Stomach (tissue), 19 donors: ENCODE measurements around the gene DCUN1D4. TPM values are rescaled to one million over a fixed set of nuclear protein-coding genes. Genes with fewer than 3 reads are reported as not detected.

Source experiments
- DNase-seq, 2 donors: peaks; one replicate each; pipeline versions ENCODE4 v3.0.0 to v3.0.0-alpha.2; 2013 to 2019
- H3K27ac ChIP-seq, 5 donors: fragments of 200-600 bp in 4 of 5; sonication (generic) in 4 of 5; one replicate each; pipeline ENCODE4 v1.5.1; 2013 to 2019; ENCODE audit warnings: mild to moderate bottlenecking in 1 of 5, moderate library complexity in 1 of 5
- H3K27me3 ChIP-seq, 3 donors: fragments of 200-600 bp; sonication (generic); one replicate each; pipeline ENCODE4 v1.5.1; 2017 to 2019; ENCODE audit warnings: mixed run types in 1 of 3
- H3K36me3 ChIP-seq, 4 donors: fragments of 200-600 bp; sonication (generic); 1 replicate in 3 of 4; 2 replicates in 1 of 4; pipeline ENCODE4 v1.5.1; 2016 to 2019
- H3K4me1 ChIP-seq, 4 donors: fragments of 200-600 bp; sonication (generic); one replicate each; pipeline ENCODE4 v1.5.1; 2016 to 2019
- H3K4me3 ChIP-seq, 4 donors: fragments of 200-600 bp; sonication (generic) in 3 of 4; one replicate each; pipeline ENCODE4 v1.5.1; 2016 to 2019; ENCODE audit warnings: mild to moderate bottlenecking in 1 of 4
- H3K9me3 ChIP-seq, 4 donors: fragments of 200-600 bp; sonication (generic); one replicate each; pipeline ENCODE4 v1.5.1; 2016 to 2019
- EP300 ChIP-seq: sonication (generic); formaldehyde crosslinking; IDR thresholded peaks from one replicate; pipeline ENCODE4 v1.6.1; 2017; ENCODE audit warnings: antibody characterized with exemption
- POLR2A ChIP-seq, 4 donors: fragments of 450-650 bp; IDR thresholded peaks; one replicate each; pipeline ENCODE4 v1.6.1; 2016; ENCODE audit warnings: antibody characterized with exemption in 4 of 4, control low read depth in 2 of 4, mild to moderate bottlenecking in 1 of 4, moderate library complexity in 1 of 4
- POLR2AphosphoS5 ChIP-seq, 3 donors: sonication (generic); formaldehyde crosslinking; IDR thresholded peaks; one replicate each; pipeline ENCODE4 v1.6.1; 2016; ENCODE audit warnings: antibody characterized with exemption in 3 of 3
- WGBS, 5 donors: extraction: QIAGEN DNeasy Blood & Tissue Kit in 3 of 5; methylation state at CpG; one replicate each; pipeline versions ENCODE4 v1.1.5 to v1.1.7; 2013 to 2018; 5-methylcytosine and 5-hydroxymethylcytosine counted together
- intact Hi-C: fragments of 100-400 bp; cut with DNase I; formaldehyde crosslinking; loops from one replicate; pipeline ENCODE4 v1.15.1; 2023; ENCODE audit warnings: low total_unique reads
- long read RNA-seq, 10 donors: transcript quantifications; one replicate each; lab custom pipeline, GENCODE V29; 2026
- polyA plus RNA-seq, 3 donors: library from polyadenylated mRNA; stranded (reverse); fragments of 200-250 nt; gene quantifications; one replicate each; pipeline ENCODE4 v1.2.3, GENCODE V29; 2013
- total RNA-seq, 5 donors: library from RNA; depleted of rRNA; stranded (reverse); fragments of >200 nt; gene quantifications; one replicate each; pipeline versions ENCODE4 v1.1.0 to v1.2.3, GENCODE V29; 2014 to 2016
- TF ChIP-seq, protein P1 (sequence below), 7 experiments: fragments of 450-650 bp in 4 of 7; fragments of 200-600 bp in 3 of 7; sonication (generic) in 3 of 7; IDR thresholded peaks; one replicate each; pipeline ENCODE4 v1.5.1; 2016 to 2019; ENCODE audit warnings: antibody characterized with exemption in 7 of 7, control low read depth in 2 of 7, mild to moderate bottlenecking in 1 of 7
- donor health status: healthy with polysubstance abuse.
- donor health status: Bipolar disorder and iron deficiency.
- donor health status: healthy.

DCUN1D4 gene
- 10 to 100 TPM in 4 of 5 donors, 1 to 10 TPM in 1; 5.8 to 84.6 (median 51.4) TPM for total RNA-seq
- 10 to 100 TPM in 2 of 3 donors, 1 to 10 TPM in 1; 9.7 to 13.9 (median 12.7) TPM for polyA plus RNA-seq
- long read RNA-seq, donor 1, result 0 reads
- long read RNA-seq, donor 2, full-length matches to known transcripts, result 3 of 3 reads
- long read RNA-seq, donor 2, partial matches to known transcripts, result 0 of 3 reads
- long read RNA-seq, donor 2, other reads (novel, unspliced or antisense), result 0 of 3 reads
- long read RNA-seq, donor 3, full-length matches to known transcripts, result 4 of 4 reads
- long read RNA-seq, donor 3, partial matches to known transcripts, result 0 of 4 reads
- long read RNA-seq, donor 3, other reads (novel, unspliced or antisense), result 0 of 4 reads
- long read RNA-seq, donor 4, result 0 reads
- long read RNA-seq, donor 5, full-length matches to known transcripts, result 5 of 5 reads
- long read RNA-seq, donor 5, partial matches to known transcripts, result 0 of 5 reads
- long read RNA-seq, donor 5, other reads (novel, unspliced or antisense), result 0 of 5 reads
- long read RNA-seq, donor 6, result 0 reads
- long read RNA-seq, donor 7, full-length matches to known transcripts, result 8 of 8 reads
- long read RNA-seq, donor 7, partial matches to known transcripts, result 0 of 8 reads
- long read RNA-seq, donor 7, other reads (novel, unspliced or antisense), result 0 of 8 reads
- long read RNA-seq, donor 8, full-length matches to known transcripts, result 3 of 3 reads
- long read RNA-seq, donor 8, partial matches to known transcripts, result 0 of 3 reads
- long read RNA-seq, donor 8, other reads (novel, unspliced or antisense), result 0 of 3 reads
- long read RNA-seq, donor 9, full-length matches to known transcripts, result 2 of 2 reads
- long read RNA-seq, donor 9, partial matches to known transcripts, result 0 of 2 reads
- long read RNA-seq, donor 9, other reads (novel, unspliced or antisense), result 0 of 2 reads
- long read RNA-seq, donor 10, result 0 reads

DNA sequence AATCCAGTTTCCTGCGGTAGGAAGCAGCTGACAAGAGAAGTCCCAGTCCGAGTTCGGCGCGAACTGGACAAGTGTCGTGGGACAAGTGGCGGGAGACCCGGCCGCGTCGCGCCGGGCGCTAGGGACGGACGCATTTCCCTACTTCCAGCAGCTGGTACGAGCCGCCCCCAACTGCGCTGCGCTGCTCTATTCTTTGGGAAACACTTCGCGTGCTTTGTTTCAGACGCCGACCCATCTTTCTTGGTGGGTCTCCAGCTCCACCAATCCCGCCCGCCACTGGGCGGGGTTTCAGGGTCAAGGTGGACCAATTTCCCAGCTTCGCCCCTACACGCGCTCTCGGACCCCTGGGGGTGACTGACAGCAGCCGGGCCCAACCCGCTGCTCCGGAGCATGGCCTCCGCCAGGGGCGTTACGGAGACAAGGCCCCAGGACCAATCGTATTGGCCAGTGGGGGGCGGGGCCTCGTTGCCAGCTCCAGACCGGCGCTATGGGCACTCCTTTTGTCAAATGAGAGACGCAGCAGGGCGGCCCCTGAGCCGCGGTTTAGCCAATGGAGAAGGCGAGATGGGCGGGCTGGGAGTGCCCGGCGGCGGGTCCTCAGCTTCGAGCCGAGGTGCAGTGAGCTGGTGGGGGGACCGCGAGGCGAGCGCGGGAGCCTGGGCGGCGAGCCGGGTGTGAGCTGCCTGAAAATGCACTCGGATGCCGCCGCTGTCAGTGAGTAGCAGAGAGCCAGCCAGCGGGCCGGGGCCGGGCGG lies at the start of gene DCUN1D4:
TSS of gene DCUN1D4 (plus strand) at position 600 of the 755 bp plus-strand sequence. CDS start at position 690, 90 bp downstream.
- Histone ChIP-seq H3K27me3 (no peaks in the 10 kb centered on the region), H3K27ac (peak within 1 kb of the TSS; percentile 94 to 98 (median 98)), H3K36me3 (no peaks in the 10 kb centered on the region), H3K4me3 (peak within 1 kb of the TSS; percentile 86 to 96 (median 92)), H3K9me3 (no peaks in the 10 kb centered on the region), H3K4me1 (peaks cover 17 to 38% (median 27%) of the 10 kb centered on the region in 4 donors)
- TF ChIP-seq POLR2AphosphoS5 (IDR thresholded peaks at IDR 0.05), result peak; percentile 21 to 72 (median 71)
- TF ChIP-seq EP300, result no peak
- TF ChIP-seq, protein P1, sequence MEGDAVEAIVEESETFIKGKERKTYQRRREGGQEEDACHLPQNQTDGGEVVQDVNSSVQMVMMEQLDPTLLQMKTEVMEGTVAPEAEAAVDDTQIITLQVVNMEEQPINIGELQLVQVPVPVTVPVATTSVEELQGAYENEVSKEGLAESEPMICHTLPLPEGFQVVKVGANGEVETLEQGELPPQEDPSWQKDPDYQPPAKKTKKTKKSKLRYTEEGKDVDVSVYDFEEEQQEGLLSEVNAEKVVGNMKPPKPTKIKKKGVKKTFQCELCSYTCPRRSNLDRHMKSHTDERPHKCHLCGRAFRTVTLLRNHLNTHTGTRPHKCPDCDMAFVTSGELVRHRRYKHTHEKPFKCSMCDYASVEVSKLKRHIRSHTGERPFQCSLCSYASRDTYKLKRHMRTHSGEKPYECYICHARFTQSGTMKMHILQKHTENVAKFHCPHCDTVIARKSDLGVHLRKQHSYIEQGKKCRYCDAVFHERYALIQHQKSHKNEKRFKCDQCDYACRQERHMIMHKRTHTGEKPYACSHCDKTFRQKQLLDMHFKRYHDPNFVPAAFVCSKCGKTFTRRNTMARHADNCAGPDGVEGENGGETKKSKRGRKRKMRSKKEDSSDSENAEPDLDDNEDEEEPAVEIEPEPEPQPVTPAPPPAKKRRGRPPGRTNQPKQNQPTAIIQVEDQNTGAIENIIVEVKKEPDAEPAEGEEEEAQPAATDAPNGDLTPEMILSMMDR (IDR thresholded peaks at IDR 0.05), result peak in 4 of 7 experiments; percentile 22 to 67 (median 44)
- peak in 1 of 4 donors; percentile 15 for TF ChIP-seq POLR2A (IDR thresholded peaks at IDR 0.05)
- intact Hi-C loops, result no loop called here
- 0 to 1% (median 1%) methylated on average over 33 to 68 of the region's 68 CpGs for WGBS, 5 donors
- peak; percentile 100 for DNase-seq

DNA sequence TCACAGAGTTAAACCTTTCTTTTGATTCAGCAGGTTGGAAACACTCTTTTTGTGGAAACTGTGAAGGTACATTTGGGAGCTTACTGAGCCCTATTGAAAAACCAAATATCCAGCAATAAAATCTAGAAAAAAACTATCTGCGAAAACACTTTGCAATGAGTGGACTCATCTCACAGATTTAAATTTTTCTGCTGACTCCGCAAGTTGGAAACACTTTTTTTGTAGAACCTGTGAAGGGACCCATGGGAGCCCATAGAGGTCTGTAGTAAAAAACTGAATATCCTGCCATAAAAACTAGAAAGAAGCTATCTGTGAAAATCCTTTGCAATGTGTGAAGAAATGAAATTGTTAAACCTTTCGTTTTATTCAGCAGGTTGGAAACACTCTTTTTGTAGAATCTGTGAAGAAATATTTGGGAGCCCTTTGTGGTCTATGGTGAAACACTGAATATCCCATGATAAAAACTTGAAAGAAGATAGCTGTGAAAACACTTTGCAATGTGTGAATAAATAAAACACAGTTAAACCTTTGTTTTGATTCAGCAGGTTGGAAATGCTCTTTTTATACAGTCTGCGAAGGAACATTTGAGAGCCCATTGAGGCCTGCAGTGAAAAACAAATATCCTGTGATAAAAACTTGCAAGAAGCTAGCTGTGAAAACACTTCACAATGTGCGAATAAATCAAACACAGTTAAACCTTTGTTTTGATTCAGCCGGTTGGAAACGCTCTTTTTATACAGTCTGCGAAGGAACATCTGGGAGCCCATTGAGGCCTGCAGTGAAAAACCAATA lies 22.3 kb upstream of the DCUN1D4 start:
- 83 to 88% (median 87%) methylated on average over 8 of the region's 8 CpGs for WGBS, 5 donors

DNA sequence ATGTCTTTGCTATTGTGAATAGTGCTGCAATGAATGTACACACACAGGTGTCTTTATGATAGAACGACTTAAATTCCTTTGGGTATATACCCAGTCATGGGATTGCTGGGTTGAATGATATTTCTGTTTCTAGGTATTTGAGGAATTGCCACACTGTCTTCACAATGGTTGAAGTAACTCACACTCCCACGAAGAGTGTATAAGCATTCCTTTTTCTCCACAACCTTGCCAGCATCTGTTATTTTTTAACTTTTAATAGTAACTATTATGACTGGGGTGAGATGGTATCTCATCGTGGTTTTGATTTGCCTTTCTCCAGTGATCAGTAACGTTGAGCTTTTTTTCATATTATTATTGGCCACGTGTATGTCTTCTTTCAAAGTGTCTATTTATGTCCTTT lies 17.6 kb upstream of the DCUN1D4 start:
- intact Hi-C loops, result no loop called here
- TF ChIP-seq POLR2A (IDR thresholded peaks at IDR 0.05) (no peak), EP300 (no peak), POLR2AphosphoS5 (IDR thresholded peaks at IDR 0.05) (no peak)
- TF ChIP-seq, protein P1 (IDR thresholded peaks at IDR 0.05), result no peak
- no peaks in the 10 kb centered on the region for H3K4me1 ChIP-seq
- H3K4me3 ChIP-seq, result no peak overlapping the region
- H3K27ac ChIP-seq, result no peak overlapping the region
- peaks cover 5 to 25% (median 15%) of the 10 kb centered on the region in 4 donors for H3K9me3 ChIP-seq
- no peaks in the 10 kb centered on the region for H3K27me3 ChIP-seq
- H3K36me3 ChIP-seq, result no peaks in the 10 kb centered on the region
- 44 to 67% (median 54%) methylated on average over 5 of the region's 5 CpGs for WGBS, 5 donors
- DNase-seq, result no peak

More for the DNA sequence above, 22.3 kb upstream of the DCUN1D4 start:
- Histone ChIP-seq H3K27ac (no peak overlapping the region), H3K9me3 (peaks cover 14 to 51% (median 32%) of the 10 kb centered on the region in 4 donors), H3K4me1 (no peaks in the 10 kb centered on the region), H3K4me3 (no peak overlapping the region), H3K36me3 (no peaks in the 10 kb centered on the region), H3K27me3 (no peaks in the 10 kb centered on the region)
- TF ChIP-seq, protein P1 (IDR thresholded peaks at IDR 0.05), result no peak
- TF ChIP-seq POLR2AphosphoS5 (IDR thresholded peaks at IDR 0.05), result no peak
- no peak for TF ChIP-seq EP300
- TF ChIP-seq POLR2A (IDR thresholded peaks at IDR 0.05), result no peak
- intact Hi-C loops, result no loop called here
- DNase-seq, result no peak
